ENCODE data around the gene LRBA. TPM values are rescaled to one million over a fixed set of nuclear protein-coding genes. Genes with fewer than 3 reads are reported as not detected.

The LRBA gene
- total RNA-seq, 1 experiment from 2014 or later: 77.4 TPM

- H4K20me1 ChIP-seq (ENCODE audit: insufficient read depth): no peaks in the 10 kb centered on the region
- DNase-seq: no peak
- intact Hi-C loops (cut with micrococcal nuclease; ENCODE audit: unreplicated experiment): no loop called here
- no peak overlapping the region for H2AFZ ChIP-seq
- H3K27ac ChIP-seq: no peak overlapping the region
- BruUV-seq (replicated peaks): no TSS peak
- no peaks in the 10 kb centered on the region for H3K36me3 ChIP-seq (ENCODE audit: low read depth)
- no peaks in the 10 kb centered on the region for H3K27me3 ChIP-seq (ENCODE audit: insufficient read depth, low read depth)
- no peaks in the 10 kb centered on the region for H3K9me2 ChIP-seq (ENCODE audit: insufficient read depth)
- H3K79me2 ChIP-seq (ENCODE audit: low read depth): no peaks in the 10 kb centered on the region
- no peak for TF ChIP-seq CTCF (conservative IDR thresholded peaks at IDR 0.05)
- no peak for TF ChIP-seq EZH2 (IDR thresholded peaks at IDR 0.05; ENCODE audit: low read depth)
- no peaks in the 10 kb centered on the region for H3F3A ChIP-seq (ENCODE audit: insufficient read depth, low read depth)
- no peak overlapping the region for H3K4me2 ChIP-seq
- H3K4me1 ChIP-seq (replicated peaks; ENCODE audit: insufficient read depth): no peaks in the 10 kb centered on the region
- POLR2A ChIA-PET (ENCODE audit: unreplicated experiment): no interaction called here
- no peak overlapping the region for H3K4me3 ChIP-seq
- H3K9me3 ChIP-seq (ENCODE audit: insufficient read depth, low read depth): no peaks in the 10 kb centered on the region
- CTCF ChIA-PET: no interaction called here
Observed at GRCh38 chr4:150366487-150366999, 648.5 kb downstream of the LRBA start.

DNA sequence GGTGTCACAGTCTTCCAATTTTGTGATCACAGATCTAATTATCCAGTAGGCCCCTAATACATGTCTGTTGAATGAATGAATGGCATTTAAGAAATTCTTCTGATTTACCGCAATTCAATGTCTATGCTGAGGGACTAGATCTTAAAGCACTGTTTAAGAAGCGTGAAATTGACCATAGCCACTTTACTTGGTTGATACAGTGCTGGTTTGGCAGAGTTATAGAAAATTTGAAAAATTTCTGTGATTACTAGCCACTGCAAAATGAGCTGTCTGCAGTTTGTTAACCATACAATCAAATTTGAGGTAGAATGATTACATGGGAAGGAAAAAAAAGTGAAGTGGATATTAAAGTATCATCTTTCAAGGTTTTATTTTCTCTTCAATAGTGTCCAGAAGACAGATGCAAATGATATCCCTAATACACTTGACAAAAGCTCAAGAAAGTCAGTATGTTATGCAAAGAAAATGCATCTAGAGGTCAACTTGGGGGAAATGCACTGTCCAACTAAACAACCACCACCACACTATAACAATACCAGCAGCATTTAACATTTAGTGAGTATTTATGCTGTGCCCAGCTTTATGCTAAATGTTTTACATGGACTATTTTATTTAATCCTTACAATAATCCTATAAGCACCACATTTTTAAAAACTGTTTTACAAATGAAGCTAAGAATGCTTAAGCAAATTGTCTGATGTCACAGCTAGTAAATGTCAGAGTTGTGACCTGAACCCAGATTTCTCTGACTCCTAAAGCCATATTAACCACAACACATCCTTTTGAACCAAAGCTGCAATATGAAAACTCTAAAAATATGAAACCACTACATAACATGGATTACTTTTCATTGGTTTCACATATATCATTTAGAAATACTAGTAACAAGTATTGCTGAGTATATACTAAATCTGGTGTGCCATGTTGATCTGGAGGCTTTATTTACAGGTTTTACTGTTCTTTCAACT is 651.1 kb downstream of the LRBA start:
- no peaks in the 10 kb centered on the region for H3K4me1 ChIP-seq (replicated peaks; ENCODE audit: insufficient read depth)
- no peaks in the 10 kb centered on the region for H3K9me3 ChIP-seq (ENCODE audit: insufficient read depth, low read depth)
- no peaks in the 10 kb centered on the region for H3K36me3 ChIP-seq (ENCODE audit: low read depth)
- no peaks in the 10 kb centered on the region for H3F3A ChIP-seq (ENCODE audit: insufficient read depth, low read depth)
- no peaks in the 10 kb centered on the region for H4K20me1 ChIP-seq (ENCODE audit: insufficient read depth)
- H3K4me3 ChIP-seq: no peak overlapping the region
- H3K27me3 ChIP-seq (ENCODE audit: insufficient read depth, low read depth): no peaks in the 10 kb centered on the region
- intact Hi-C loops (cut with micrococcal nuclease; ENCODE audit: unreplicated experiment): no loop called here
- H3K4me2 ChIP-seq: no peak overlapping the region
- DNase-seq: no peak
- no peaks in the 10 kb centered on the region for H3K79me2 ChIP-seq (ENCODE audit: low read depth)
- CTCF ChIA-PET: no interaction called here
- H3K27ac ChIP-seq: no peak overlapping the region
- no peaks in the 10 kb centered on the region for H3K9me2 ChIP-seq (ENCODE audit: insufficient read depth)
- POLR2A ChIA-PET (ENCODE audit: unreplicated experiment): interaction anchor here (0.7 kb wide), 2 partner anchors 9 to 53 kb away, joined by 3 to 6 read pairs; no protein-coding TSS in a partner anchor
- H2AFZ ChIP-seq: no peak overlapping the region
- no TSS peak for BruUV-seq (replicated peaks)
- TF ChIP-seq EZH2 (IDR thresholded peaks at IDR 0.05; ENCODE audit: low read depth): no peak
- TF ChIP-seq CTCF (conservative IDR thresholded peaks at IDR 0.05): no peak

DNA sequence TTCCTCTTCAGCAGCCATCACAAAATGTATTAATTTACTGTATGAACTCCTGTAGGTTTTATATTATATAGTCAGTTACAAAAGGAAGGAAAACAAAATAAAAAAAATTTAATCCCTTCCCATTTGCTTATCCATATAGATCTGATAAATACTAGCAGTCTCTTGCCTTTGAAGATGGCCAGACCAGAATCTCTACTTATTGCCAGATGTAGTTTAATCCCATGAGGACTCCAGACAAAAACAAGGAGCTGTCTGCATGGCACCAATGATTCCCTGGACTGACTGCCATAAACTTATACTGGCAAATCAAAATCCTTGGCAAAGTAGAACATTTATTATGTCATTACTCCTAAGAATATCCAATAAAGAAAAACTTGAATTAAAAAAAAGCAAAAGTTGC is 656.4 kb downstream of the LRBA start:
- no peak overlapping the region for H2AFZ ChIP-seq
- TF ChIP-seq CTCF (conservative IDR thresholded peaks at IDR 0.05) (no peak), EZH2 (IDR thresholded peaks at IDR 0.05; ENCODE audit: low read depth) (no peak)
- no peaks in the 10 kb centered on the region for H3K36me3 ChIP-seq (ENCODE audit: low read depth)
- no peaks in the 10 kb centered on the region for H3K27me3 ChIP-seq (ENCODE audit: insufficient read depth, low read depth)
- POLR2A ChIA-PET (ENCODE audit: unreplicated experiment): no interaction called here
- H3K4me1 ChIP-seq (replicated peaks; ENCODE audit: insufficient read depth): no peaks in the 10 kb centered on the region
- no peak overlapping the region for H3K27ac ChIP-seq
- H3K9me3 ChIP-seq (ENCODE audit: insufficient read depth, low read depth): no peaks in the 10 kb centered on the region
- intact Hi-C loops (cut with micrococcal nuclease; ENCODE audit: unreplicated experiment): no loop called here
- CTCF ChIA-PET: no interaction called here
- no peak overlapping the region for H3K4me3 ChIP-seq
- no TSS peak for BruUV-seq (replicated peaks)
- DNase-seq: no peak
- H3K9me2 ChIP-seq (ENCODE audit: insufficient read depth): no peaks in the 10 kb centered on the region
- no peaks in the 10 kb centered on the region for H4K20me1 ChIP-seq (ENCODE audit: insufficient read depth)
- no peaks in the 10 kb centered on the region for H3K79me2 ChIP-seq (ENCODE audit: low read depth)
- no peaks in the 10 kb centered on the region for H3F3A ChIP-seq (ENCODE audit: insufficient read depth, low read depth)
- no peak overlapping the region for H3K4me2 ChIP-seq

All from PC-9 (cell line).